ENCODE measurements around the gene FUZ.

GRCh38 chr19:49771674-49772139, 41.4 kb downstream of the FUZ start:
- TF ChIP-seq CTCF (IDR thresholded peaks at IDR 0.05) (no peak), POLR2A (IDR thresholded peaks at IDR 0.05) (peak; percentile 79)
